ENCODE data around the gene RANBP6. TPM values are rescaled to one million over a fixed set of nuclear protein-coding genes. Genes with fewer than 3 reads are reported as not detected.
"Not testable (repeated sequence)": the region's sequence is repeated elsewhere in the genome, so short reads cannot be mapped to it uniquely, and the experiment has no call there.

RANBP6 gene
- total RNA-seq, 1 donor from 2014 or later: 24.0 TPM

DNA sequence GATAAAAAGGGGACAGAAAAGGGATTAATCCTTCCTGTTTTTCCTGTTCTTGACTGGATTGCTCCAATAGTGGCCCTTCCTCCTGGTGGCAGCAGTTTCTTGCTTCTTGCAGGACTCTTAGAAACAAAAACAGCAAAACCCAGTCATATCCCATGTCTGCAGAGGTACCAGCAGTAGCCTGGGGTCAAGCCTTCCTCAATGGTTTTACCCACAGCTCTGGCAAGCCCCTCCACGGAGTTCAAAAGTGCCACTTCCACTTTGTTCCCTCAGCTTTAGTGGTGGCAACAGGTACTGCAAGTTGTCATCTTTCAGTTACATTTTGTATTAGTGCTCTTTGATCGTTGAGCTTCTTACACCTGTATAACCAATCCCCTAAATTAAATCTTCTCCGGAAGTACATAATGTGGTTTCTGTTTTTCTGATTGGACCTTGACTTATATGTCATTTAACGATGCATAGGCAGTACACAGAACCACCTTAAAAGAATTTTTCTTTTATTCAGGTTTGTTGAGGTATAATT lies 8.7 kb upstream of the RANBP6 start:
- peaks cover 5% of the 10 kb centered on the region for H3K27me3 Mint-ChIP-seq
- no peak overlapping the region for H3K4me3 Mint-ChIP-seq
- no peak for DNase-seq (ENCODE audit: extremely low spot score, unreplicated experiment)
- H3K9me3 Mint-ChIP-seq: no peaks in the 10 kb centered on the region
- TF ChIP-seq, protein P1, sequence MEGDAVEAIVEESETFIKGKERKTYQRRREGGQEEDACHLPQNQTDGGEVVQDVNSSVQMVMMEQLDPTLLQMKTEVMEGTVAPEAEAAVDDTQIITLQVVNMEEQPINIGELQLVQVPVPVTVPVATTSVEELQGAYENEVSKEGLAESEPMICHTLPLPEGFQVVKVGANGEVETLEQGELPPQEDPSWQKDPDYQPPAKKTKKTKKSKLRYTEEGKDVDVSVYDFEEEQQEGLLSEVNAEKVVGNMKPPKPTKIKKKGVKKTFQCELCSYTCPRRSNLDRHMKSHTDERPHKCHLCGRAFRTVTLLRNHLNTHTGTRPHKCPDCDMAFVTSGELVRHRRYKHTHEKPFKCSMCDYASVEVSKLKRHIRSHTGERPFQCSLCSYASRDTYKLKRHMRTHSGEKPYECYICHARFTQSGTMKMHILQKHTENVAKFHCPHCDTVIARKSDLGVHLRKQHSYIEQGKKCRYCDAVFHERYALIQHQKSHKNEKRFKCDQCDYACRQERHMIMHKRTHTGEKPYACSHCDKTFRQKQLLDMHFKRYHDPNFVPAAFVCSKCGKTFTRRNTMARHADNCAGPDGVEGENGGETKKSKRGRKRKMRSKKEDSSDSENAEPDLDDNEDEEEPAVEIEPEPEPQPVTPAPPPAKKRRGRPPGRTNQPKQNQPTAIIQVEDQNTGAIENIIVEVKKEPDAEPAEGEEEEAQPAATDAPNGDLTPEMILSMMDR (conservative IDR thresholded peaks at IDR 0.05): peak; percentile 70
- no peaks in the 10 kb centered on the region for H3K36me3 Mint-ChIP-seq
- peak overlapping the region; percentile 87 for H3K27ac Mint-ChIP-seq
- peaks cover 4% of the 10 kb centered on the region for H3K4me1 Mint-ChIP-seq (ENCODE audit: unreplicated experiment)

DNA sequence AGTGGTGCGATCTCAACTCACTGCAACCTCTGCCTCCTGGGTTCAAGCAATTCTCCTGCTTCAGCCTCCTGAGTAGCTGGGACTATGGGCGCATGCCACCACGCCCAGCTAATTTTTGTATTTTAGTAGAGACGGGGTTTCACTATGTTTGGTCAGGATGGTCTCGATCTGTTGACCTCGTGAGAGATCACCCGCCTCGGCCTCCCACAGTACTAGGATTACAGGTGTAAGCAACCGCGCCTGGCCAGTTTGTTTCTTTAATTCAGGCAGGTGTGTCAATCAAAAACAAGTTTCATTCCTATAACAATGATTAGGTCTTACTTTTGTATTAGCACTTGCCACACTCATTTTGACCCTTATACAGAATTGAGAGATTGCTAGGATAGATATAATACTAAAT lies 1.6 kb upstream of the RANBP6 start:
- Mint-ChIP-seq H3K4me1 (ENCODE audit: unreplicated experiment) (peaks cover 14% of the 10 kb centered on the region), H3K36me3 (peaks cover 22% of the 10 kb centered on the region)
- not testable (repeated sequence) for DNase-seq (ENCODE audit: extremely low spot score, unreplicated experiment); H3K27ac Mint-ChIP-seq; H3K4me3 Mint-ChIP-seq; H3K27me3 Mint-ChIP-seq; H3K9me3 Mint-ChIP-seq

DNA sequence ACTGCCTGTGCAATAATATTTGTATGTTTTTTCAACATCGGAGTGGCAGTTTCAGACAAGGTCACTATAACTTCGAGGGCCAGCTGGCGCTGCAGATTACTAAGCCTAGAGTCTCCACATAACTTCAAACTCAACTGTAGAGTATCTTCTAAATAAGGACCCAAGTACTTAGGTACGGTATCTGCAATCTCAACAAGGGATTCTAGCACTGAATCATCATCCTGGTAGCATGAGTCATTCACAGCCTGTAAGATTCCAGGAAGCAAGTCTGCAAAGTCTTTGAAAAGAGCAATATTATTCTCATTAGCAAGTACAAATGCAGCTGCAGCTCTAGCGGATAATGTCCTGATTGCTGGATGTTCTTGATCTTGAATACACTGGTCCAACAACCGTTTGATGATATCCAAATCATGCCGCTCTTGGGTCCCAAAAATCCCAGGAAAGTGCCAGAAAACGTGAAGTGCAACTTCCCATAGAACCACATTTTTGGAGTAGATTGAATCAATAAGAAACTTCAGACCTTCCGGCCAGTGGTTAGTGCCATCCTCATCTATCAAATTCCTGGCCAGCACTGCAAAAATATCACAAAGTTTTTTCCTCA lies 654 bp downstream of the RANBP6 start:
- no peak for DNase-seq (ENCODE audit: extremely low spot score, unreplicated experiment)
- peak overlapping the region; percentile 92 for H3K4me3 Mint-ChIP-seq
- H3K36me3 Mint-ChIP-seq: peaks cover 27% of the 10 kb centered on the region
- H3K27me3 Mint-ChIP-seq: no peaks in the 10 kb centered on the region
- H3K27ac Mint-ChIP-seq: peak overlapping the region; percentile 94
- peaks cover 23% of the 10 kb centered on the region for H3K4me1 Mint-ChIP-seq (ENCODE audit: unreplicated experiment)
- H3K9me3 Mint-ChIP-seq: no peaks in the 10 kb centered on the region
- TF ChIP-seq, protein P1 (conservative IDR thresholded peaks at IDR 0.05): no peak

DNA sequence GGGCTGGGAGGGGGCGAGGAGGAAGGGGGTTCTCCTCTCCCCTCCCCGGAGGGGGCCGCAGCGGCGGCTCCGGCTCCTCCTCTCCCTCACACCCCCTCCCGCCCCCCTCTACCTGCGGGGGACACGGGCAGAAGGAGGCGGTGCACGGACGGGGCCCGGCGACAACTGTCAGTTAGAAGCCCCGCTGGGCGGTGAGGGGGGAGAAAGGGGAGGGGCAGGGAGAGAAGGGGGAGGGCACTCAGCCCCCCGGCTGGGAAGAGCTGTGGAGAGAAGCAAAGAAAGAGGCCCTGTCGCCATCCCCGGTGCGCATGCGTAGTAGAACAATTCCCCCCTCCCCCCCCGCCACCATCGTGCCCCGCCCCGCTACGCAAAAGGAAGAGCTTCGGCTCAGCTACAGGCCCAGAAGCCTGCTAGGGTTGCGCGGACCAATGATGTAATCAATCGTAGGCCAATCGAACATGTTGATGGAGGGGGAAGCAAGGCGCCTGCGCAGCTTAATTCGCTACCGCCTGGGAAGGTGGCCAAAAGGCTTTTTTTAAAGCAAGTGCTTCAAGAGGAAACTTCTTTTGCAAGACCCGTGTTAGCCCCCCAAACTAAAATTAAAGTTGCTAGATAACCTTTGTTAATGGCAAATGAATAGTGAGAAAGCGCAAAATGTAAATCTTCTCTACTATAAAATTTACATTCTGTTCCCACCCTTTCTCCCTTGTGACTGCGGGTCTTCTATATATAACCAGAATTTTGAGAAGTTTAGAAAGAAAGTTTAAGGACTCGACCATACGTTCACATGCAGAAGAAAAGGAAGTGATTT lies 7.0 kb downstream of the RANBP6 start:
- TF ChIP-seq, protein P1 (conservative IDR thresholded peaks at IDR 0.05): no peak
- peak overlapping the region; percentile 88 for H3K4me3 Mint-ChIP-seq
- DNase-seq (ENCODE audit: extremely low spot score, unreplicated experiment): peak; percentile 90
- no peaks in the 10 kb centered on the region for H3K27me3 Mint-ChIP-seq
- peaks cover 34% of the 10 kb centered on the region for H3K4me1 Mint-ChIP-seq (ENCODE audit: unreplicated experiment)
- peaks cover 17% of the 10 kb centered on the region for H3K36me3 Mint-ChIP-seq
- peak overlapping the region; percentile 94 for H3K27ac Mint-ChIP-seq
- H3K9me3 Mint-ChIP-seq: no peaks in the 10 kb centered on the region

DNA sequence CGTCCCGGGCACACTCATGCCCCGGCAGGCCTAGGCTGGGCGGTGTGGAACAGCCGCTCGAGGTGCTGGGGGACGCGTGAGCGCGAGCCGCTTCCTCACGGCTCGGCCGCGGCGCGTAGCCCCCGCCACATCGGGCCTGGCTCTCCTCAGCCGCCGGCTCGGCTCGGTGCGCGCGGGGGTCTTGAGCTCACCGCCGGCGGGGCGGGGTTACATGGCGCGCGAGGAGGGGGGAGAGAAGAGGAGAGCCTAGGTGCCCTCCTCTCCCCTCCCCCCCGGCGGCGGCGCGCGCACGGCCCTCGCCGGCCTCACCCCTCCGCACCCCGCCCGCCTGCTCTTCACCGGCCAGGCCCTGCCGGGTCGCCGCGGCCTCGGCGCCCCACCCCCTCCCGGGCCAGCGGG lies 7.7 kb downstream of the RANBP6 start:
- H3K27ac Mint-ChIP-seq: peak overlapping the region; percentile 96
- no peaks in the 10 kb centered on the region for H3K27me3 Mint-ChIP-seq
- H3K4me3 Mint-ChIP-seq: peak overlapping the region; percentile 98

More for the DNA sequence above, 7.7 kb downstream of the RANBP6 start:
- TF ChIP-seq, protein P1 (conservative IDR thresholded peaks at IDR 0.05): no peak
- peak; percentile 88 for DNase-seq (ENCODE audit: extremely low spot score, unreplicated experiment)
- Mint-ChIP-seq H3K9me3 (no peaks in the 10 kb centered on the region), H3K4me1 (ENCODE audit: unreplicated experiment) (peaks cover 34% of the 10 kb centered on the region), H3K36me3 (peaks cover 10% of the 10 kb centered on the region)
